ENCODE measurements around the gene RXRA.

DNA sequence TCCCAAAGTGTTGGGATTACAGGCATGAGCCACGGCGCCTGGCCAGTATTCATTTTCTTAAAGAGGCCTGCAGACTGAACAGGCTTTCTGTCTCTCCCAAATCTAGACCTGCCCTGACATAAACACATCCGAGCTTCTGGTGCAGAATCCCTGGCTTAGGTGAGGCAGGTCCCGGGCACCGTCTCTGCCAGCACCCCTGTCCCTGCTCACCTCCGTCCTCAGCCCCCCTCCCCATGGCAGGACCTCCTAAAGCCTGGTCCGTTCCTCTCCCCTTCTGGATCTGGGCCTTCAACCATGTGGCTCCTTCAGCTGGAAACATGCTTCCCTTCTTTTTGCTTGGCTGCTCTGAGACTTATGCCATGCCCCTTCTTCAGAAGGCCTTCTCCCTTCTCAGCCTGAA, 22.7 kb upstream of the RXRA start:
- TF ChIP-seq YY1 (IDR thresholded peaks at IDR 0.05; ENCODE audit: insufficient read depth, insufficient read length) (no peak), ZNF274 (IDR thresholded peaks at IDR 0.05; ENCODE audit: low read depth, low read length) (no peak)
